HG03108 (cell line): ENCODE measurements around the gene FAM168B.
"Not testable (repeated sequence)": the region's sequence is repeated elsewhere in the genome, so short reads cannot be mapped to it uniquely, and the experiment has no call there.

Experiments used
- ATAC-seq: cut with Tn5 transposase; IDR thresholded peaks from one replicate; pipeline ENCODE4 v1.9.1; 2021; ENCODE audit warnings: moderate library complexity; ENCODE audit not compliant: unreplicated experiment

FAM168B gene

GRCh38 chr2:131093006-131093695 lies at the start of gene FAM168B:
Gene FAM168B (minus strand): TSS chr2:131093460. CDS start chr2:131082646, 10,814 bp downstream.
- peak; percentile 82 for ATAC-seq

GRCh38 chr2:131142849-131143248 lies 49.6 kb upstream of the FAM168B start:
- no peak for ATAC-seq

- ATAC-seq, result no peak
Measured at GRCh38 chr2:131140581-131140980, 47.3 kb upstream of the FAM168B start.

GRCh38 chr2:131132729-131133128 lies 39.5 kb upstream of the FAM168B start:
- no peak for ATAC-seq

- no peak for ATAC-seq
Measured at GRCh38 chr2:131130298-131130596, 37.0 kb upstream of the FAM168B start.

GRCh38 chr2:131127981-131128380 lies 34.7 kb upstream of the FAM168B start:
- no peak for ATAC-seq

GRCh38 chr2:131127076-131127475 lies 33.8 kb upstream of the FAM168B start:
- no peak for ATAC-seq

GRCh38 chr2:131126436-131126835 lies 33.2 kb upstream of the FAM168B start:
- ATAC-seq, result no peak

GRCh38 chr2:131125195-131125757 lies 32.0 kb upstream of the FAM168B start:
- no peak for ATAC-seq

GRCh38 chr2:131123192-131123591 lies 29.9 kb upstream of the FAM168B start:
- ATAC-seq, result no peak

- ATAC-seq, result no peak
Measured at GRCh38 chr2:131122496-131122895, 29.2 kb upstream of the FAM168B start.

GRCh38 chr2:131121464-131121863 lies 28.2 kb upstream of the FAM168B start:
- ATAC-seq, result no peak

- ATAC-seq, result no peak
Measured at GRCh38 chr2:131120815-131121317, 27.6 kb upstream of the FAM168B start.

GRCh38 chr2:131115752-131116151 lies 22.5 kb upstream of the FAM168B start:
- no peak for ATAC-seq

GRCh38 chr2:131114950-131115349 lies 21.7 kb upstream of the FAM168B start:
- not testable (repeated sequence) for ATAC-seq

- ATAC-seq, result no peak
Measured at GRCh38 chr2:131113566-131114227, 20.4 kb upstream of the FAM168B start.

- ATAC-seq, result no peak
Measured at GRCh38 chr2:131112529-131112928, 19.3 kb upstream of the FAM168B start.

- ATAC-seq, result no peak
Measured at GRCh38 chr2:131105950-131106801, 12.9 kb upstream of the FAM168B start.

- peak; percentile 72 for ATAC-seq
Measured at GRCh38 chr2:131105156-131105949, 12.1 kb upstream of the FAM168B start, which contains the start of gene PLEKHB2. Gene PLEKHB2 (plus strand): TSS chr2:131105336. CDS start chr2:131120942, 15,606 bp downstream.

GRCh38 chr2:131104487-131105155 lies 11.4 kb upstream of the FAM168B start:
- ATAC-seq, result peak; percentile 78
